HepG2 (cell line): ENCODE results near the gene EVA1A. TPM values are rescaled to one million over a fixed set of nuclear protein-coding genes. Genes with fewer than 3 reads are reported as not detected.
A peak's percentile ranks its signal among the peaks of the same experiment; 100 is the strongest.

Experiments used
- ATAC-seq: fragments of 200-7000 bp; cut with Tn5 transposase; 3 replicates; pipeline ENCODE4 v1.9.1; 2020; ENCODE audit warnings: mild to moderate bottlenecking, moderate library complexity
- BruUV-seq: library from RNA; stranded (reverse); fragments of 400-500 nt; replicated peaks from 2 replicates; lab custom pipeline; 2021; lab: Mats Ljungman, UMichigan
- CTCF ChIA-PET: fragments of 300-600 bp; formaldehyde crosslinking; extraction: SDS; loops from one replicate; lab custom pipeline; 2021; ENCODE audit warnings: low total read pairs, inconsistent platforms, low intra/inter-chr PET ratio; lab: Yijun Ruan, JAX
- POLR2A ChIA-PET: fragments of 350-600 bp; sonication (Branson Sonifier 250); formaldehyde crosslinking; loops from one replicate; lab custom pipeline; 2020; ENCODE audit warnings: antibody characterized with exemption, inconsistent platforms; lab: Yijun Ruan, JAX
- DNase-seq: peaks from one replicate; pipeline ENCODE4 v3.0.0-alpha.2; 2015; ENCODE audit warnings: low spot score
- FAIRE-seq: peaks from 3 replicates; lab custom pipeline; 2011; peaks lifted over from hg19 to GRCh38; lab: Jason Lieb, UNC
- H2AFZ ChIP-seq: one replicate; pipeline ENCODE4 v1.6.1; 2011; ENCODE audit warnings: low read length, inconsistent platforms
- H3K27ac ChIP-seq: fragments of 300-600 bp; 3 replicates; pipeline ENCODE4 v1.8.0; 2011; ENCODE audit warnings: mixed run types, mild to moderate bottlenecking, mixed read lengths, low read length, inconsistent platforms; ENCODE audit not compliant: insufficient read depth; ENCODE audit errors: extremely low read length
- H3K27me3 ChIP-seq, 2 experiments: fragments of 200-600 bp in 1 of 2; 2 replicates in 1 of 2; 3 replicates in 1 of 2; pipeline versions ENCODE4 v1.6.0 to v1.8.0; 2011; ENCODE audit warnings: low read length in 2 of 2, mild to moderate bottlenecking in 2 of 2, moderate library complexity in 2 of 2, inconsistent platforms in 1 of 2; ENCODE audit not compliant: insufficient read depth in 2 of 2, control insufficient read depth in 1 of 2
- H3K36me3 ChIP-seq, 2 experiments: fragments of 200-600 bp in 1 of 2; replicated peaks in 1 of 2; 2 replicates in 1 of 2; 3 replicates in 1 of 2; pipeline versions ENCODE4 v1.5.1 to v1.8.0; 2011; ENCODE audit warnings: low read length in 2 of 2, inconsistent platforms in 1 of 2; ENCODE audit not compliant: insufficient read depth in 2 of 2, control insufficient read depth in 1 of 2
- H3K4me1 ChIP-seq: 2 replicates; pipeline ENCODE4 v1.5.1; 2012; ENCODE audit warnings: low read length, inconsistent platforms; ENCODE audit not compliant: insufficient read depth
- H3K4me2 ChIP-seq: 2 replicates; pipeline ENCODE4 v1.6.0; 2011; ENCODE audit warnings: low read depth, low read length, inconsistent platforms
- H3K4me3 ChIP-seq, 3 experiments: fragments of 200-600 bp in 1 of 3; sonication (generic), shearing (Covaris generic) in 1 of 3; replicated peaks in 1 of 3; 2 replicates each; pipeline ENCODE4 v1.5.1; 2011 to 2016; ENCODE audit warnings: low read length in 3 of 3, inconsistent platforms in 2 of 3, low read depth in 2 of 3, mild to moderate bottlenecking in 2 of 3, control low read depth in 1 of 3, mixed read lengths in 1 of 3; ENCODE audit not compliant: insufficient read depth in 1 of 3
- H3K79me2 ChIP-seq: one replicate; pipeline ENCODE4 v1.6.1; 2011; ENCODE audit warnings: low read length, inconsistent platforms; ENCODE audit not compliant: insufficient read depth
- H3K9ac ChIP-seq: 2 replicates; pipeline ENCODE4 v1.6.0; 2011; ENCODE audit warnings: mild to moderate bottlenecking, low read depth, low read length, inconsistent platforms; ENCODE audit not compliant: insufficient read depth
- H3K9me3 ChIP-seq: 2 replicates; pipeline ENCODE4 v1.5.1; 2012; ENCODE audit warnings: mild to moderate bottlenecking, low read length
- H4K20me1 ChIP-seq: 2 replicates; pipeline ENCODE4 v1.6.0; 2011; ENCODE audit warnings: inconsistent platforms, mild to moderate bottlenecking, low read length, moderate library complexity; ENCODE audit not compliant: insufficient read depth
- CREB3 ChIP-seq: sonication (generic); formaldehyde crosslinking; IDR thresholded peaks from 2 replicates; pipeline ENCODE4 v1.5.0; 2020; ENCODE audit warnings: missing genetic modification reagents
- RBFOX2 ChIP-seq: fragments of 200-400 bp; formaldehyde crosslinking; IDR thresholded peaks from 2 replicates; pipeline ENCODE4 v1.6.1; 2017; ENCODE audit warnings: low read depth, mild to moderate bottlenecking, low read length
- RCOR2 ChIP-seq: IDR thresholded peaks from 2 replicates; pipeline ENCODE4 v1.6.1; 2016; ENCODE audit warnings: missing biosample characterization, missing genetic modification reagents
- ZMYM3 ChIP-seq: sonication (generic); formaldehyde crosslinking; IDR thresholded peaks from 2 replicates; pipeline ENCODE4 v1.5.1; 2020; ENCODE audit warnings: mild to moderate bottlenecking, missing genetic modification reagents
- ZNF768 ChIP-seq: sonication (generic); formaldehyde crosslinking; IDR thresholded peaks from 2 replicates; pipeline ENCODE4 v1.4.0; 2020; ENCODE audit warnings: missing genetic modification reagents
- ZNF782 ChIP-seq: sonication (generic); formaldehyde crosslinking; IDR thresholded peaks from 2 replicates; pipeline ENCODE4 v1.4.0; 2020; ENCODE audit warnings: missing genetic modification reagents, mild to moderate bottlenecking, borderline replicate concordance
- WGBS: methylation state at CpG from one replicate; pipeline ENCODE4 v1.1.6; 2017; ENCODE audit warnings: low lambda C conversion rate; 5-methylcytosine and 5-hydroxymethylcytosine counted together
- in situ Hi-C: cut with HindIII; loops from 2 replicates; pipeline ENCODE4 v1.10.0; 2017; ENCODE audit warnings: low pct_unique_long_range_greater_than_20kb; ENCODE audit not compliant: extremely low pct_ligation_motif_present
- intact Hi-C: fragments of 100-400 bp; cut with micrococcal nuclease; formaldehyde crosslinking; loops from one replicate; pipeline ENCODE4 v1.10.0; 2022; ENCODE audit not compliant: unreplicated experiment
- polyA plus RNA-seq, 8 experiments: library from polyadenylated mRNA; depleted of rRNA in 3 of 8; stranded (reverse) in 7 of 8; unstranded in 1 of 8; fragments of >200 nt; fragmentation: Illumina TruSeq in 4 of 8; extraction: Trizol in 4 of 8; gene quantifications; 2 replicates each; pipeline versions ENCODE4 v1.2.1 to v1.2.3, GENCODE V29; 2011 to 2016; ENCODE audit warnings: low read depth in 4 of 8, missing spikeins in 1 of 8, mixed read lengths in 1 of 8; ENCODE audit not compliant: insufficient read depth in 1 of 8
- total RNA-seq, 5 experiments: library from RNA; depleted of rRNA; stranded (reverse); fragments of >200 nt; fragmentation: Illumina TruSeq; extraction: Trizol; gene quantifications; 2 replicates each; pipeline ENCODE4 v1.2.3, GENCODE V29; 2016; ENCODE audit warnings: low read depth in 1 of 5

Gene EVA1A
- total and polyA plus RNA-seq, 2 of the 13 experiments (the other 11 are each of a cell fraction or from before 2014, with no cell fraction given) = 57.5 to 57.8 TPM

DNA sequence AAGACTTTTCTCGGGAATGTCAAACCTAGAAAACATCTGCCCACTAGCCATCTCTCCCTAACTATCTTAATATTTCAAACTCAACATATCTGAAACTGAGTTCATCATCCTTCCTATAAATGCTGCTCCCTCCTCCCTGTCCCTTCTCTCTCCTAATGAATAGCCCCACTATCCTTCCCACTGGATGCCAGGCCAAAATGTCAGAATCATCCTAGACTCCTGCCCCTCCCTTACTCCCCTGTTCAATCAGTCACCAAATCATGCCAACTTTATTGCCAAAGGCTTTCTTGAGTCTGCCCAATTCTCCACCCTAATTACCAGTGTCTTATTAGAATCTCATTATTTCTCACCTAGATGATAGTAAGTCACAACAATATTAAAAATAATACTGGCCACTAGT lies 8.5 kb downstream of the EVA1A start:
- TF ChIP-seq RBFOX2 (0 out of 2 replicates have a peak, but pooled peaks have one; percentile 28), ZNF782 (CRISPR knock-in tag) (no peak)
- TF ChIP-seq, all 625 proteins: peak for 1
- ChIA-PET POLR2A (interaction anchor here (3.7 to 7.2 kb wide), 3 partner anchors 8 to 31 kb away, joined by 18 to 84 read pairs (median 73); partner anchors contain the start of gene EVA1A), CTCF (no interaction called here)
- peaks cover 97% of the 10 kb centered on the region for H3K79me2 ChIP-seq
- 100% methylated on average over 1 of the region's 1 CpG for WGBS
- peaks cover 45% of the 10 kb centered on the region for H4K20me1 ChIP-seq
- in situ Hi-C loops = loop anchor here (10.0 kb wide), 1 partner anchor 53 kb away; no protein-coding TSS in a partner anchor
- H3K4me3 ChIP-seq = no peak overlapping the region
- no peak overlapping the region for H3K9ac ChIP-seq
- no peak overlapping the region for H3K27ac ChIP-seq
- H2AFZ ChIP-seq = no peak overlapping the region
- peaks cover 20 to 49% of the 10 kb centered on the region in 2 experiments for H3K36me3 ChIP-seq
- no peaks in the 10 kb centered on the region for H3K9me3 ChIP-seq
- ATAC-seq (no peak), DNase-seq (no peak), FAIRE-seq (no peak)
- no peaks in the 10 kb centered on the region for H3K27me3 ChIP-seq
- H3K4me1 ChIP-seq = peaks cover 99% of the 10 kb centered on the region
- no TSS peak for BruUV-seq
- H3K4me2 ChIP-seq = no peak overlapping the region
- intact Hi-C loops = no loop called here

GRCh38 chr2:75551434-75551833 lies 9.3 kb downstream of the EVA1A start:
- intact Hi-C loops (no loop called here), in situ Hi-C loops (loop anchor here (10.0 kb wide), 1 partner anchor 53 kb away; no protein-coding TSS in a partner anchor)
- DNase-seq (no peak), FAIRE-seq (no peak)
- Histone ChIP-seq H3K27ac (no peak overlapping the region), H3K79me2 (peaks cover 97% of the 10 kb centered on the region), H3K36me3 (peaks cover 20 to 51% of the 10 kb centered on the region in 2 experiments), H2AFZ (no peak overlapping the region), H3K9ac (no peak overlapping the region), H3K4me1 (peaks cover 99% of the 10 kb centered on the region), H4K20me1 (peaks cover 37% of the 10 kb centered on the region), H3K4me3 (no peak overlapping the region), H3K27me3 (no peaks in the 10 kb centered on the region), H3K9me3 (no peaks in the 10 kb centered on the region), H3K4me2 (no peak overlapping the region; the same call in 1 of the 2 replicates)
- POLR2A ChIA-PET = interaction anchor here (3.7 to 7.2 kb wide), 3 partner anchors 8 to 30 kb away, joined by 18 to 84 read pairs (median 73); partner anchors contain the start of gene EVA1A
- no TSS peak for BruUV-seq
- TF ChIP-seq CREB3 = no peak
- TF ChIP-seq ZMYM3 (CRISPR knock-in tag) = peak; percentile 63; the same call in 1 of the 2 replicates
- peak; percentile 89; the same call in 1 of the 2 replicates for TF ChIP-seq ZNF768 (CRISPR knock-in tag)
- 0 out of 2 replicates have a peak, but pooled peaks have one; percentile 34 for TF ChIP-seq RCOR2 (CRISPR knock-in tag)
- TF ChIP-seq, all 625 proteins: peak for 3
- 98% methylated on average over 3 of the region's 3 CpGs for WGBS
- ATAC-seq = no peak
- CTCF ChIA-PET = no interaction called here
